H1 (cell line): ENCODE measurements around the gene SLC18A3. TPM values are rescaled to one million over a fixed set of nuclear protein-coding genes. Genes with fewer than 3 reads are reported as not detected.

ENCODE experiments used
- FOSL1 ChIP-seq: IDR thresholded peaks from 2 replicates; pipeline ENCODE4 v1.6.1; 2011; ENCODE audit warnings: mild to moderate bottlenecking, low read depth, low read length, moderate library complexity; ENCODE audit not compliant: insufficient read depth
- HDAC2 ChIP-seq, 2 experiments: fragments of 300-600 bp in 1 of 2; sonication (generic) in 1 of 2; IDR thresholded peaks; 2 replicates each; pipeline ENCODE4 v1.6.1; 2011 to 2012; ENCODE audit warnings: low read depth in 2 of 2, low read length in 2 of 2, mild to moderate bottlenecking in 2 of 2, moderate library complexity in 2 of 2, borderline replicate concordance in 1 of 2, inconsistent platforms in 1 of 2
- KDM1A ChIP-seq: fragments of 200-600, 300-600 bp; sonication (generic); IDR thresholded peaks from 2 replicates; pipeline ENCODE4 v1.7.1; 2016; ENCODE audit warnings: mild to moderate bottlenecking, low read length, borderline replicate concordance
- SAP30 ChIP-seq: fragments of 300-600 bp; sonication (generic); IDR thresholded peaks from 2 replicates; pipeline ENCODE4 v1.7.1; 2012; ENCODE audit warnings: low read length, moderate library complexity, mild to moderate bottlenecking, inconsistent platforms; ENCODE audit not compliant: insufficient read depth, insufficient replicate concordance
- polyA plus RNA-seq, 7 experiments: library from polyadenylated mRNA; depleted of rRNA in 3 of 7; stranded (reverse) in 5 of 7; unstranded in 2 of 7; fragments of >200 nt in 5 of 7; fragments of 200-250 nt in 2 of 7; gene quantifications; 1 replicate in 5 of 7; 2 replicates in 1 of 7; 4 replicates in 1 of 7; pipeline versions ENCODE4 v1.2.1 to v1.2.3, GENCODE V29; 2011 to 2013; ENCODE audit warnings: missing spikeins in 2 of 7, mixed read lengths in 2 of 7
- total RNA-seq: library from RNA; stranded (reverse); fragmentation: NEBNext Ultra II Directional; extraction: Animal tissue kit (Norgen Biotek cat#: 25700); gene quantifications from 2 replicates; pipeline ENCODE4 v1.2.1, GENCODE V29; 2021

SLC18A3 gene
- total and polyA plus RNA-seq, 2 of the 8 experiments (the other 6 are each of a cell fraction or from before 2014, with no cell fraction given), result 0.17 TPM; not detected in 1

GRCh38 chr10:49622426-49623425 lies 12.6 kb downstream of the SLC18A3 start (continued):
- TF ChIP-seq KDM1A, result no peak
- TF ChIP-seq HDAC2 (IDR thresholded peaks at IDR 0.05; ENCODE audit: borderline replicate concordance in 1 of 2, low read depth in 2 of 2, low read length in 2 of 2), result no peak
- TF ChIP-seq SAP30, result no peak
- TF ChIP-seq FOSL1, result no peak
